LNCAP (cell line): Measurements from ENCODE around the gene ARHGEF11.

Experiments used
- CTCF ChIP-seq: fragments of 450-650 bp; IDR thresholded peaks from 2 replicates; pipeline ENCODE4 v1.5.1; 2017; ENCODE audit warnings: mild to moderate bottlenecking

The ARHGEF11 gene

GRCh38 chr1:156980551-156980950 lies 65.0 kb downstream of the ARHGEF11 start:
- TF ChIP-seq CTCF, result no peak

- no peak for TF ChIP-seq CTCF
These were observed 70.5 kb downstream of the ARHGEF11 start for GRCh38 chr1:156975084-156975483.

GRCh38 chr1:156973417-156973816 lies 72.1 kb downstream of the ARHGEF11 start:
- no peak for TF ChIP-seq CTCF

GRCh38 chr1:156970017-156970416 lies 75.5 kb downstream of the ARHGEF11 start:
- TF ChIP-seq CTCF, result no peak

GRCh38 chr1:156969496-156969895 lies 76.0 kb downstream of the ARHGEF11 start:
- no peak for TF ChIP-seq CTCF

- TF ChIP-seq CTCF, result no peak
These were observed 81.1 kb downstream of the ARHGEF11 start for GRCh38 chr1:156964441-156964840.

- no peak for TF ChIP-seq CTCF
These were observed 81.9 kb downstream of the ARHGEF11 start for GRCh38 chr1:156963621-156964020.

GRCh38 chr1:156961709-156962108 lies 83.8 kb downstream of the ARHGEF11 start:
- TF ChIP-seq CTCF, result no peak; the same call in 1 of the 2 replicates
